ENCODE measurements around the gene TUBA1C.

- TF ChIP-seq POLR2AphosphoS2 (IDR thresholded peaks at IDR 0.05; ENCODE audit: low read depth, low read length) (no peak), POLR2A (IDR thresholded peaks at IDR 0.05; ENCODE audit: low read depth, low read length) (no peak), TCF12 (IDR thresholded peaks at IDR 0.05; ENCODE audit: low read depth, low read length) (no peak), MAX (IDR thresholded peaks at IDR 0.05; ENCODE audit: low read depth, low read length) (no peak), KDM1A (IDR thresholded peaks at IDR 0.05; ENCODE audit: borderline replicate concordance) (no peak), JUND (IDR thresholded peaks at IDR 0.05; ENCODE audit: low read depth, low read length) (no peak), NFYA (IDR thresholded peaks at IDR 0.05; ENCODE audit: borderline replicate concordance, low read depth, low read length) (no peak)
- TF ChIP-seq, protein P1, sequence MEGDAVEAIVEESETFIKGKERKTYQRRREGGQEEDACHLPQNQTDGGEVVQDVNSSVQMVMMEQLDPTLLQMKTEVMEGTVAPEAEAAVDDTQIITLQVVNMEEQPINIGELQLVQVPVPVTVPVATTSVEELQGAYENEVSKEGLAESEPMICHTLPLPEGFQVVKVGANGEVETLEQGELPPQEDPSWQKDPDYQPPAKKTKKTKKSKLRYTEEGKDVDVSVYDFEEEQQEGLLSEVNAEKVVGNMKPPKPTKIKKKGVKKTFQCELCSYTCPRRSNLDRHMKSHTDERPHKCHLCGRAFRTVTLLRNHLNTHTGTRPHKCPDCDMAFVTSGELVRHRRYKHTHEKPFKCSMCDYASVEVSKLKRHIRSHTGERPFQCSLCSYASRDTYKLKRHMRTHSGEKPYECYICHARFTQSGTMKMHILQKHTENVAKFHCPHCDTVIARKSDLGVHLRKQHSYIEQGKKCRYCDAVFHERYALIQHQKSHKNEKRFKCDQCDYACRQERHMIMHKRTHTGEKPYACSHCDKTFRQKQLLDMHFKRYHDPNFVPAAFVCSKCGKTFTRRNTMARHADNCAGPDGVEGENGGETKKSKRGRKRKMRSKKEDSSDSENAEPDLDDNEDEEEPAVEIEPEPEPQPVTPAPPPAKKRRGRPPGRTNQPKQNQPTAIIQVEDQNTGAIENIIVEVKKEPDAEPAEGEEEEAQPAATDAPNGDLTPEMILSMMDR (IDR thresholded peaks at IDR 0.05 in 2 of 3, conservative IDR thresholded peaks at IDR 0.05 in 1 of 3; ENCODE audit: control insufficient read depth in 2 of 3, extremely low read depth in 1 of 3, insufficient read depth in 1 of 3, low read depth in 3 of 3, low read length in 3 of 3): no peak
- TF ChIP-seq, protein P2, sequence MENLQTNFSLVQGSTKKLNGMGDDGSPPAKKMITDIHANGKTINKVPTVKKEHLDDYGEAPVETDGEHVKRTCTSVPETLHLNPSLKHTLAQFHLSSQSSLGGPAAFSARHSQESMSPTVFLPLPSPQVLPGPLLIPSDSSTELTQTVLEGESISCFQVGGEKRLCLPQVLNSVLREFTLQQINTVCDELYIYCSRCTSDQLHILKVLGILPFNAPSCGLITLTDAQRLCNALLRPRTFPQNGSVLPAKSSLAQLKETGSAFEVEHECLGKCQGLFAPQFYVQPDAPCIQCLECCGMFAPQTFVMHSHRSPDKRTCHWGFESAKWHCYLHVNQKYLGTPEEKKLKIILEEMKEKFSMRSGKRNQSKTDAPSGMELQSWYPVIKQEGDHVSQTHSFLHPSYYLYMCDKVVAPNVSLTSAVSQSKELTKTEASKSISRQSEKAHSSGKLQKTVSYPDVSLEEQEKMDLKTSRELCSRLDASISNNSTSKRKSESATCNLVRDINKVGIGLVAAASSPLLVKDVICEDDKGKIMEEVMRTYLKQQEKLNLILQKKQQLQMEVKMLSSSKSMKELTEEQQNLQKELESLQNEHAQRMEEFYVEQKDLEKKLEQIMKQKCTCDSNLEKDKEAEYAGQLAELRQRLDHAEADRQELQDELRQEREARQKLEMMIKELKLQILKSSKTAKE (IDR thresholded peaks at IDR 0.05; ENCODE audit: low read depth, poor library complexity, severe bottlenecking): no peak
- TF ChIP-seq, protein P3, sequence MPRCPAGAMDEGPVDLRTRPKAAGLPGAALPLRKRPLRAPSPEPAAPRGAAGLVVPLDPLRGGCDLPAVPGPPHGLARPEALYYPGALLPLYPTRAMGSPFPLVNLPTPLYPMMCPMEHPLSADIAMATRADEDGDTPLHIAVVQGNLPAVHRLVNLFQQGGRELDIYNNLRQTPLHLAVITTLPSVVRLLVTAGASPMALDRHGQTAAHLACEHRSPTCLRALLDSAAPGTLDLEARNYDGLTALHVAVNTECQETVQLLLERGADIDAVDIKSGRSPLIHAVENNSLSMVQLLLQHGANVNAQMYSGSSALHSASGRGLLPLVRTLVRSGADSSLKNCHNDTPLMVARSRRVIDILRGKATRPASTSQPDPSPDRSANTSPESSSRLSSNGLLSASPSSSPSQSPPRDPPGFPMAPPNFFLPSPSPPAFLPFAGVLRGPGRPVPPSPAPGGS (IDR thresholded peaks at IDR 0.05; ENCODE audit: borderline replicate concordance, insufficient read depth, low read depth, low read length, poor library complexity, severe bottlenecking): no peak
These were observed 8.8 kb upstream of the TUBA1C start for GRCh38 chr12:49255857-49256637.

Measured in GM12878 (cell line).